Measurements from ENCODE around the gene ATP2A1.

DNA sequence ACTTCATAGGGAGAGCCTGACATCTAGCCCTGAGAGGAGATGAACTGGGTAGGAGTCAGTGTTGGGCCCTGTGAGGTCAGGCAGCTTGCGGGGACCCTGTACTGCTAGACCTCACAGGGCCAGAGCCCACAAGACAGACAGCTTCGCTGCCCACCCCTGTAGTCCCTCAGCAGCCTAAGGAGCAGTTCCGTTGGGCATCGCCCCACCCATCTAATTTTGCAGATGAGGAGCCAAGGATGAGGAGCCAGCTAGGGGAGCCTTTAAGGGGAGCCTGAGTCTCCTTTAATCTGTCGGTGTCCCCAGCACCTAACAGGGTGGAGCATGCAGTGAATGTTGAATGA, 31.4 kb upstream of the ATP2A1 start:
- TF ChIP-seq, protein P1, sequence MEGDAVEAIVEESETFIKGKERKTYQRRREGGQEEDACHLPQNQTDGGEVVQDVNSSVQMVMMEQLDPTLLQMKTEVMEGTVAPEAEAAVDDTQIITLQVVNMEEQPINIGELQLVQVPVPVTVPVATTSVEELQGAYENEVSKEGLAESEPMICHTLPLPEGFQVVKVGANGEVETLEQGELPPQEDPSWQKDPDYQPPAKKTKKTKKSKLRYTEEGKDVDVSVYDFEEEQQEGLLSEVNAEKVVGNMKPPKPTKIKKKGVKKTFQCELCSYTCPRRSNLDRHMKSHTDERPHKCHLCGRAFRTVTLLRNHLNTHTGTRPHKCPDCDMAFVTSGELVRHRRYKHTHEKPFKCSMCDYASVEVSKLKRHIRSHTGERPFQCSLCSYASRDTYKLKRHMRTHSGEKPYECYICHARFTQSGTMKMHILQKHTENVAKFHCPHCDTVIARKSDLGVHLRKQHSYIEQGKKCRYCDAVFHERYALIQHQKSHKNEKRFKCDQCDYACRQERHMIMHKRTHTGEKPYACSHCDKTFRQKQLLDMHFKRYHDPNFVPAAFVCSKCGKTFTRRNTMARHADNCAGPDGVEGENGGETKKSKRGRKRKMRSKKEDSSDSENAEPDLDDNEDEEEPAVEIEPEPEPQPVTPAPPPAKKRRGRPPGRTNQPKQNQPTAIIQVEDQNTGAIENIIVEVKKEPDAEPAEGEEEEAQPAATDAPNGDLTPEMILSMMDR (conservative IDR thresholded peaks at IDR 0.05; ENCODE audit: low read depth in 2 of 2) = no peak
- TF ChIP-seq EZH2 (IDR thresholded peaks at IDR 0.05; ENCODE audit: low read depth, unreplicated experiment) (no peak), POLR2AphosphoS5 (IDR thresholded peaks at IDR 0.05; ENCODE audit: low read depth) (no peak), ZNF114 (CRISPR knock-in tag; IDR thresholded peaks at IDR 0.05) (no peak), EZH2phosphoT487 (IDR thresholded peaks at IDR 0.05; ENCODE audit: unreplicated experiment) (no peak), JUNB (IDR thresholded peaks at IDR 0.05; ENCODE audit: unreplicated experiment) (no peak), CREB1 (CRISPR knock-in tag; IDR thresholded peaks at IDR 0.05; ENCODE audit: low read depth) (no peak), STAT1 (IDR thresholded peaks at IDR 0.05; ENCODE audit: unreplicated experiment) (no peak), NANOG (IDR thresholded peaks at IDR 0.05; ENCODE audit: borderline replicate concordance) (no peak)
- TF ChIP-seq, protein P2, sequence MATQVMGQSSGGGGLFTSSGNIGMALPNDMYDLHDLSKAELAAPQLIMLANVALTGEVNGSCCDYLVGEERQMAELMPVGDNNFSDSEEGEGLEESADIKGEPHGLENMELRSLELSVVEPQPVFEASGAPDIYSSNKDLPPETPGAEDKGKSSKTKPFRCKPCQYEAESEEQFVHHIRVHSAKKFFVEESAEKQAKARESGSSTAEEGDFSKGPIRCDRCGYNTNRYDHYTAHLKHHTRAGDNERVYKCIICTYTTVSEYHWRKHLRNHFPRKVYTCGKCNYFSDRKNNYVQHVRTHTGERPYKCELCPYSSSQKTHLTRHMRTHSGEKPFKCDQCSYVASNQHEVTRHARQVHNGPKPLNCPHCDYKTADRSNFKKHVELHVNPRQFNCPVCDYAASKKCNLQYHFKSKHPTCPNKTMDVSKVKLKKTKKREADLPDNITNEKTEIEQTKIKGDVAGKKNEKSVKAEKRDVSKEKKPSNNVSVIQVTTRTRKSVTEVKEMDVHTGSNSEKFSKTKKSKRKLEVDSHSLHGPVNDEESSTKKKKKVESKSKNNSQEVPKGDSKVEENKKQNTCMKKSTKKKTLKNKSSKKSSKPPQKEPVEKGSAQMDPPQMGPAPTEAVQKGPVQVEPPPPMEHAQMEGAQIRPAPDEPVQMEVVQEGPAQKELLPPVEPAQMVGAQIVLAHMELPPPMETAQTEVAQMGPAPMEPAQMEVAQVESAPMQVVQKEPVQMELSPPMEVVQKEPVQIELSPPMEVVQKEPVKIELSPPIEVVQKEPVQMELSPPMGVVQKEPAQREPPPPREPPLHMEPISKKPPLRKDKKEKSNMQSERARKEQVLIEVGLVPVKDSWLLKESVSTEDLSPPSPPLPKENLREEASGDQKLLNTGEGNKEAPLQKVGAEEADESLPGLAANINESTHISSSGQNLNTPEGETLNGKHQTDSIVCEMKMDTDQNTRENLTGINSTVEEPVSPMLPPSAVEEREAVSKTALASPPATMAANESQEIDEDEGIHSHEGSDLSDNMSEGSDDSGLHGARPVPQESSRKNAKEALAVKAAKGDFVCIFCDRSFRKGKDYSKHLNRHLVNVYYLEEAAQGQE (IDR thresholded peaks at IDR 0.05; ENCODE audit: unreplicated experiment) = no peak
- TF ChIP-seq, protein P3, sequence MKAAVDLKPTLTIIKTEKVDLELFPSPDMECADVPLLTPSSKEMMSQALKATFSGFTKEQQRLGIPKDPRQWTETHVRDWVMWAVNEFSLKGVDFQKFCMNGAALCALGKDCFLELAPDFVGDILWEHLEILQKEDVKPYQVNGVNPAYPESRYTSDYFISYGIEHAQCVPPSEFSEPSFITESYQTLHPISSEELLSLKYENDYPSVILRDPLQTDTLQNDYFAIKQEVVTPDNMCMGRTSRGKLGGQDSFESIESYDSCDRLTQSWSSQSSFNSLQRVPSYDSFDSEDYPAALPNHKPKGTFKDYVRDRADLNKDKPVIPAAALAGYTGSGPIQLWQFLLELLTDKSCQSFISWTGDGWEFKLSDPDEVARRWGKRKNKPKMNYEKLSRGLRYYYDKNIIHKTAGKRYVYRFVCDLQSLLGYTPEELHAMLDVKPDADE (IDR thresholded peaks at IDR 0.05) = no peak
- TF ChIP-seq, protein P4, sequence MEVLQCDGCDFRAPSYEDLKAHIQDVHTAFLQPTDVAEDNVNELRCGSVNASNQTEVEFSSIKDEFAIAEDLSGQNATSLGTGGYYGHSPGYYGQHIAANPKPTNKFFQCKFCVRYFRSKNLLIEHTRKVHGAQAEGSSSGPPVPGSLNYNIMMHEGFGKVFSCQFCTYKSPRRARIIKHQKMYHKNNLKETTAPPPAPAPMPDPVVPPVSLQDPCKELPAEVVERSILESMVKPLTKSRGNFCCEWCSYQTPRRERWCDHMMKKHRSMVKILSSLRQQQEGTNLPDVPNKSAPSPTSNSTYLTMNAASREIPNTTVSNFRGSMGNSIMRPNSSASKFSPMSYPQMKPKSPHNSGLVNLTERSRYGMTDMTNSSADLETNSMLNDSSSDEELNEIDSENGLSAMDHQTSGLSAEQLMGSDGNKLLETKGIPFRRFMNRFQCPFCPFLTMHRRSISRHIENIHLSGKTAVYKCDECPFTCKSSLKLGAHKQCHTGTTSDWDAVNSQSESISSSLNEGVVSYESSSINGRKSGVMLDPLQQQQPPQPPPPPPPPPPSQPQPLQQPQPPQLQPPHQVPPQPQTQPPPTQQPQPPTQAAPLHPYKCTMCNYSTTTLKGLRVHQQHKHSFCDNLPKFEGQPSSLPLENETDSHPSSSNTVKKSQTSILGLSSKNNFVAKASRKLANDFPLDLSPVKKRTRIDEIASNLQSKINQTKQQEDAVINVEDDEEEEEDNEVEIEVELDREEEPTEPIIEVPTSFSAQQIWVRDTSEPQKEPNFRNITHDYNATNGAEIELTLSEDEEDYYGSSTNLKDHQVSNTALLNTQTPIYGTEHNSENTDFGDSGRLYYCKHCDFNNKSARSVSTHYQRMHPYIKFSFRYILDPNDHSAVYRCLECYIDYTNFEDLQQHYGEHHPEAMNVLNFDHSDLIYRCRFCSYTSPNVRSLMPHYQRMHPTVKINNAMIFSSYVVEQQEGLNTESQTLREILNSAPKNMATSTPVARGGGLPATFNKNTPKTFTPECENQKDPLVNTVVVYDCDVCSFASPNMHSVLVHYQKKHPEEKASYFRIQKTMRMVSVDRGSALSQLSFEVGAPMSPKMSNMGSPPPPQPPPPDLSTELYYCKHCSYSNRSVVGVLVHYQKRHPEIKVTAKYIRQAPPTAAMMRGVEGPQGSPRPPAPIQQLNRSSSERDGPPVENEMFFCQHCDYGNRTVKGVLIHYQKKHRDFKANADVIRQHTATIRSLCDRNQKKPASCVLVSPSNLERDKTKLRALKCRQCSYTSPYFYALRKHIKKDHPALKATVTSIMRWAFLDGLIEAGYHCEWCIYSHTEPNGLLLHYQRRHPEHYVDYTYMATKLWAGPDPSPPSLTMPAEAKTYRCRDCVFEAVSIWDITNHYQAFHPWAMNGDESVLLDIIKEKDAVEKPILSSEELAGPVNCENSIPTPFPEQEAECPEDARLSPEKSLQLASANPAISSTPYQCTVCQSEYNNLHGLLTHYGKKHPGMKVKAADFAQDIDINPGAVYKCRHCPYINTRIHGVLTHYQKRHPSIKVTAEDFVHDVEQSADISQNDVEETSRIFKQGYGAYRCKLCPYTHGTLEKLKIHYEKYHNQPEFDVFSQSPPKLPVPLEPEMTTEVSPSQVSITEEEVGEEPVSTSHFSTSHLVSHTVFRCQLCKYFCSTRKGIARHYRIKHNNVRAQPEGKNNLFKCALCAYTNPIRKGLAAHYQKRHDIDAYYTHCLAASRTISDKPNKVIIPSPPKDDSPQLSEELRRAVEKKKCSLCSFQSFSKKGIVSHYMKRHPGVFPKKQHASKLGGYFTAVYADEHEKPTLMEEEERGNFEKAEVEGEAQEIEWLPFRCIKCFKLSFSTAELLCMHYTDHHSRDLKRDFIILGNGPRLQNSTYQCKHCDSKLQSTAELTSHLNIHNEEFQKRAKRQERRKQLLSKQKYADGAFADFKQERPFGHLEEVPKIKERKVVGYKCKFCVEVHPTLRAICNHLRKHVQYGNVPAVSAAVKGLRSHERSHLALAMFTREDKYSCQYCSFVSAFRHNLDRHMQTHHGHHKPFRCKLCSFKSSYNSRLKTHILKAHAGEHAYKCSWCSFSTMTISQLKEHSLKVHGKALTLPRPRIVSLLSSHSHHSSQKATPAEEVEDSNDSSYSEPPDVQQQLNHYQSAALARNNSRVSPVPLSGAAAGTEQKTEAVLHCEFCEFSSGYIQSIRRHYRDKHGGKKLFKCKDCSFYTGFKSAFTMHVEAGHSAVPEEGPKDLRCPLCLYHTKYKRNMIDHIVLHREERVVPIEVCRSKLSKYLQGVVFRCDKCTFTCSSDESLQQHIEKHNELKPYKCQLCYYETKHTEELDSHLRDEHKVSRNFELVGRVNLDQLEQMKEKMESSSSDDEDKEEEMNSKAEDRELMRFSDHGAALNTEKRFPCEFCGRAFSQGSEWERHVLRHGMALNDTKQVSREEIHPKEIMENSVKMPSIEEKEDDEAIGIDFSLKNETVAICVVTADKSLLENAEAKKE (CRISPR knock-in tag; IDR thresholded peaks at IDR 0.05) = no peak

All from GM23338 (cell line).